DMS53 (cell line): ENCODE measurements around the gene CTTNBP2.
A peak's percentile ranks its signal among the peaks of the same experiment; 100 is the strongest.

Experiments
- DNase-seq: peaks from one replicate; lab custom pipeline; 2025; lab: John Stamatoyannopoulos, UW

The CTTNBP2 gene

DNA sequence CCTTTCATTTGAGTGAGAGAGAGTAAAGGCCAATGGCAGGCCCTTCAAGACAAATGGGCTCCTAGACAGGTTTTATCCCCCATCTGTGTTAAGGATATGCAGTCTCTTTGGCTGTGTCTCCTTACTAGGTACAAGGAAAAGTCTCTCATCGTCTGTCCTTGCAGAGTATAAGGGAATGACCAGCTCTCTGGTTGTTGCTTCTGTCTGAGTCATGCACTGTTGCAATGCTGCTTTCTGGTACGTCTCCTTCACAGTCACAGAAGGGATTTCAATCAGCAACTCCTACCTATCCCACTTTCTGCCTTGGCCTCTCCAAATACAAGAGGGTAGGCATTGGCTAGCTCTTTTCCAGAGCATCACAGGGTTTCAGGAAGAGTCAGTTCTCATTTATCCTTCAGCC lies 48.1 kb downstream of the CTTNBP2 start:
- no peak for DNase-seq

DNA sequence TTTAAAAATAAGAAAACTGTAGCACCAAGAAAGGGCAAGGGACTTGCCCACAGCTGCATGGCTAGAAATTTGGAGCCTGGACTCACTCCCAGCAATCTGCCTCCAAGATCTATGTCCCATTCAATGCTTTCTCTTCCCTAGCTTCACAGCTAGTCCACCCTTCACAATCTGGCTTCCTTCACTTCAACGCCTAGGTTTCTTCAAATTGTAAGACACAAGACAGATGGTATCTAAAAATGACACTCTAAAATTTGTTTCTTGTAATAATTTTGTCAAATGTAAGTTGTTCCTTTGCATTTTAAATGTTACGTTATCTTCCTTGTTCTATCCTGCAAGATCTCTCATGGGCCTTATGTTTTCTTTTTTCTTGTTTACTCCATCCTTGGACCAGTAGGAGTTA lies 48.6 kb downstream of the CTTNBP2 start:
- DNase-seq: no peak

DNA sequence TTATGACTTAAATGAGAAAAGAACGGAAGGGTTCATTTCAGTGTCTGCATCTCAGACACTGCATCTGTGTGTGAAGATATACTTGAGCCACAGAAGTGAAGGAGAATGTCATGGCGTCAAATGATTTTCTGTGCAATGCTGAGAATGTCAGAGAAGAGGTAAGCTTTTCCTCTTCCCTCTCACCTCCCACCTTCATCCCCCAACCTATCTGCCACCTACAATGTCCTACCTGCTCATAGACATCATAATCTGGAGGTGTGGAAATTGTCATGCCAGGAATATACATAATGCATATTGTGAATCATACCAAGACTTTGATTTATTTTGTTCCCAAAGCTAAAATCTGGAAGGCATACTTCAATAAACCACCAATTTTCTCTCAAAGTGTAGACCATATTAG lies 53.7 kb downstream of the CTTNBP2 start:
- no peak for DNase-seq

DNA sequence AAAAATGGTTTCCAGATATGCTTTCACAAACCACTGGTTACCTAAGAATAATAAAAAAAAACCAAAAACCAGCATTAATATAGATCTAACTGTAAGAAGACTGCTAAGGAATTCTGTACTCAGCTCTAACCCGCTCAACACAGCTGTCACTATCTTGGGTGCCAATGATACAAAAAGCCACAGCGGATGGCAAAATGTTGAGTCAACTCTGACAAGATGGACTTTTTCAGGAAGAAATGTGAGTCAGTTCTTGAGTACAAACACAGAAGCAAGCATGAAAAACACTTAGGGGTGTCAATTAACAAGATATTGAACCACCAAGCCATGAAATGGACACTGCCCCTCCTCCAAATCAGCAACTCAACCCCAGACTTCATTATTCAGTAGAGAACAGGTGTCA lies 55.0 kb downstream of the CTTNBP2 start:
- DNase-seq: no peak

DNA sequence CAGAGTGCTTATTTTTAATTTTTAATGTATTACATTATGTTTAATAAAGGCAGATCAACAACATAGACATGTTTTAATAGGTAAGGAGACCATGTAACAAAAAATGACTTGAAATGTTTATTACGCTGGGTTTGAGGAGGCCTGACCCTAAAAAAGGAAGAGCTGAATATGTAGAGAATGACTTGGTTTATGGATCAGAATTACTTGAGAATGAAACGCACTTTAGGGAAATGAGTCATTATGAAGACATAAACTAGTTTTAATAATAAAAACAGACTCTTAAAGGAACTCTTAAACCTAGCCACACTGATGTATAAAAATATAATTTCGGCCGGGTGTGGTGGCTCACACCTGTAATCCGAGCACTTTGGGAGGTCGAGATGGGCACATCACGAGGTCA lies 56.5 kb downstream of the CTTNBP2 start:
- no peak for DNase-seq

DNA sequence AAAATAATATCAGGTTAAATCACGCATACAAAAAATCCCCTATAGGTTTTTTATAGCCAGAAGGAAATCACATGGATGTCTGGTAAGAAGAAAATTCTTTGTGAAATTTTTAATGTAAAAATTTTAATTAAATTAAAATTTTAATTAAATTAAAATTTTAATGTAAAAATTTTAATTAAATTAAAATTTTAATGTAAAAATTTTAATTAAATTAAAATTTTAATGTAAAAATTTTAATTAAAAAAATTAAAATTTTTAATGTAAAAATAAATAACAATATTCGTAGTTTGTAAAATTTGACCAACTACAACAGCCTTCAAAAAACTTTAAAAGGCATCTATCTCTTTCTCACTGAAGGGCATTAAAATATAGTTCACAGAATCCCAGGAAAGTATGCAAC lies 61.5 kb downstream of the CTTNBP2 start:
- no peak for DNase-seq

DNA sequence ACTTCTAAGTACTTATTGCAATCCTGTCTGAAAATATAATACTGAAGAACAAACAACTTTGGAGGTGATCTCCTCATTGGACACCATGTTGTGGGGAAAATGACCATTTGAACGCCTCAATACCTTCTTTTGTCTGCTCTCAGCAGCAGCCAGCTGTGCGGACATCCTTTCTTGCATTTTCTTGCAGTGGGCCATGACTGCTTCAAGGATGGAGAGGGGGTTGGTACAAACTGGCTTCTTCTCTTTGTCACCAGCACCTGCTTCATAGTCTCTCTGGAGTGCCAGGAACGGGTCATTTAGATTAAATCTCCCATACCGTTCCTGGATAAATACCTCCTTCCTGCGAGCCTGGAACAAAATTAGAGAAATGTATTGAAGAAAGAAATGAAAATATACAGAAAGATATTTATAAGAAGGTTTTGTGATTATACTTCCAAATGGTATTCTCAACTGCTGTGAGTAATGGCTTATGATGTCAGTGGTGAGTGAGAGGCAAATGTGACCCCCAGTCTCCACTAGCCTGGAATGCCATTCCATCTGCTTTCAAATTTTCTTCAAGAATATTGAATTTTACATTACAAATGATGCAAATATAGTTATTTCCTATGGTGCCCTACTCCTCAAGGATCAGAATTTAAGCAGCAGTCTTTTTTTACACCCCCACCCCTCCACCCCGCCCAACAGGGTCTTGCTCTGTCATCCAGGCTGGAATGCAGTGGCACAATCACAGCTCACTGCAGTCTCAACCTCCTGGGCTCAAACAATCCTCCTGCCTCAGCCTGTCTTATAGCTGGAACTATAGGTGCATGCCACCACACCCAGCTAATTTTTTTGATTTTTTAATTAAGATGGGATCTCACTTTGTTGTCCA lies 62.4 kb downstream of the CTTNBP2 start:
- peak; percentile 84 for DNase-seq

DNA sequence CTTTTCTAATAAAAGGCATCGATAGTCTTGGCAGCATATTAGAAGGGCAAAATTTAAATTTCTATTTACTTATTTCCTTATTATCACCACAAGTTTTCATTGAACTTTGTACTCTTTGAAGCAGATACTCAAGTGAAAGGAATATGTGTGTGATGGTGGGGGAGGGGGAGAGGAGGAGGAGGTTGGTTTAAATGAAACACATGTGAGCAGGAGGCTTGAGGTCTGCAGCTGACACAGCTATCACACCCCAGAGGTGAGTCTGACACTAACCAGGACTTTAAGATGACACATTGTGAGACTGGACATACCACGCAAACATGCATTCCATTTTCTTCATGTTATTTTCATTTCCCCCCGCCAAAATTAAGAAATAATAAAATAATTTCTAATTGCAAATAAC lies 63.3 kb downstream of the CTTNBP2 start:
- DNase-seq: peak; percentile 89

DNA sequence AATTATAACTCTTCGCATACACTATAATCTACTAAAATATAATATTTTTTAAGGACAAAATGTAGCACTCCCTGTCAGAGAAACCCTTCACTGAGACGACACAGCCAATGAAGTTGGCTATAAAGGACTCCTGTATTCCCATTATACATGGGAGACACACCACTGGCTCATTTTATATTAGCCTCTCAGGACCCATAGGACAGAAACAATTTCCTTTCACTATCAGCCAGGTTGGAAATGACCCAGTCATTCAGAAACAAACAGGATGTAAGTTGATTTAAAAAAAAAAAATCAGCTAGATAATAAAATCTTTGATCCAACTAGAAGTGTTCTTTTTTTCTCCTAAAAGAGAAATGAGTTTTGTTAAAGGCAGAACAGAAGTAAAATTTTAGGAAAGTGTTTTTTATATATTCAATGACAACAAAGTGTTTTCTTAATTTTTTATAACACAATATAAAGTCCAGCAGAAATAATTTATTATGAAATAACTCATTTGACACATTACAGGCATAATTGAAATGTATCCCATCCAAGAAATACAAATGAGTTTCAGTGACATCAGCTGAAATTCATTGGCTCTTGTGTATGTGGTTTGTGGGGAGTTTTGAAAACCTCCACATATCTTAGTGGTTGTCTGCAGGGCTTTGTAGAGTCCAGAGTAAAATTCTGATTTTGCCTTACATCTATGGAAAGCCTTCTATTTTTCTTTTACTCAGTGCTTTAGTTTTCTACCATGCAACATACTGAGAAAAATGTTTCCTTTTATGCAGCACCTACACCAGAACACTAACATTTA lies 64.1 kb downstream of the CTTNBP2 start:
- DNase-seq: peak; percentile 56

DNA sequence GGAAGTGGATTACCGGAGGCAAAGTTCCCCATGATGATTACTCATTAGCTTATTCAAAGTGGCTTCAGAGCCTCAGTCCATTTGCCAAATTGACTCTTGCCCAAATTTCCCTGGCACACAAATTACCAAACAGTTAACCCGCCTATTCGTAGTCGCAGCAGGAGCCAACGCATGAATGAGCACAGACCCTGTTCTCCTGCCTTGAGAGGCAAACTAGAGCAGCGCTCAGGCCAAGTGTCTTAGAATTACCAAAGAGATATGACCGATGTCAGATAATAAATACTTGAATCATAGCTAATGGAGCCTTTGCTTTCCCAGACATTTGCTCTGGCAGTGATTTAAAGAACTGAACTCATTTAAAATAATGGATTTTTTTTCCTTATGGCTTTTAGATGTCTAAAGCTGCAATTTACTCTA lies 64.9 kb downstream of the CTTNBP2 start:
- DNase-seq: no peak

DNA sequence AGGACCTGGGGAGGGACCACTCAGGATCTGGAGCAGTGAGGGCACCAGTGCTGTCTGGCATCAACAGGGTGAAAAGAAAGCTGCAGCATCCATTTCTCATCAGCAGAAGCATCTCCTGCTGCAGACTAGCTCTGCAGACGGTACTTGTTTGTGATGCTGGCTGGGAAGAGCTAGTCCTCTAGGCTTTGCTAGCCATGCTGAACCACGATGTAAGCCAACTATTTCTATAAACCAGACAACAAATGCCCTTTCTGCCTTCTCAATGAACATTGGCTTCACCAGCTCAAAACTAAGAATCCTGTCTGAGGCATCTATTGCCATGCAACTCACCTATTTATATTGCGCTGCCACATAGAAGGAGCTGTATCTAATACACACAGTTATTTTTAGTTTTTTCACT lies 65.6 kb downstream of the CTTNBP2 start:
- no peak for DNase-seq

DNA sequence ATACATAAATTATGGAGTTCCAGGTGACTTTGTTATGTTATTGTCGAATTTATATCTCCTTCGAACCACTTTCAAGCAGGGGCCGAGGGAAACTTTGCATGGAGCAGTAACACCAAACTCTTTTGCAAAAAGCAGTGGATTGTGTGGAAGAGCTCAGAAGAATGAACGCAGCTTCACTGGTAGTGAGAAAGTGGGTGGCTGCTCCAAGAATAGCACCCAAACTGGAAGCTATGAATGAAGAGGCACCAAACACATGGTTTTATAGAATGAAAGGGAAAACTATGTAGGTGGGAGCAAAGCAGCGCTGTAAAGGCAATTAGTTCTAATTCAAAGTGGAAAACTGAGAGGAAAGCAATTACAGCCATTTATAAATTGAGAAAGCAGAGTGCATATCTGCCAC lies 67.2 kb downstream of the CTTNBP2 start:
- no peak for DNase-seq

DNA sequence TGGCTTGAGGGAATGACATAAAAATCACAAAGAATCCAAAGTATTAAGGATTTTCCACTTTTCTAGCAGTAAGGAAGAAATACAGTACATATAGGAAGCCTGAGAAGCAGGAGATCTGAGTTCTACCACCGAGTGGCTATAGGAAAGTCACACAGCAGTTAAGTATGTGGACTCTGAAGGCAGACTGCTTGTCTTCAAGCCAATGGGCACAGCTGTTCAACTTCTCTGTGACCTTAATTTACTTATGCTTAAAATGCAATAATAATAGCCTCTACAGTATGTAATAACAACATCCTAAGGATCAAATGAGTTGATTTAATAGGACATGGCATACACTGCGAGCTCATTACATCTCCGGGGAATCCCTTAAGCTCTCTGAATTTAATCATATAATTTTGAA lies 68.0 kb downstream of the CTTNBP2 start:
- DNase-seq: no peak

DNA sequence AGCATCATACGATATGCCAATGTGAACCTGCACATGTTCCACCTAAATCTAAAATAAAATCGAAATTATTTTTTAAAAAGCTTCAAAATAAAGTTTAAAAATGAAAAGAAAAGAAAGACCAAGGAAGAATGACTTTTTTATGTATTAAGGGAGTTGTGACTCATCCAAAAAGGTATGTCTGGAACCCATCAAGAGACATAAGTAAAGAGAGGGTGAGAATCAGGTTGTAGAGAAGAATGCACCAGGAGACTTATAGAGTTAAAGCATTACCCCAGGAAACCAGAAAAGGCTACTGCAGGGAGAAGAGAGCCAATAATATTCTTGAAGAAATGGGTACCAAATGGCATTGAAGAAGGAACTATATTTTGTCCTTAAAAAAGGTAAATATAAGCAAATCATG lies 69.8 kb downstream of the CTTNBP2 start:
- no peak for DNase-seq

DNA sequence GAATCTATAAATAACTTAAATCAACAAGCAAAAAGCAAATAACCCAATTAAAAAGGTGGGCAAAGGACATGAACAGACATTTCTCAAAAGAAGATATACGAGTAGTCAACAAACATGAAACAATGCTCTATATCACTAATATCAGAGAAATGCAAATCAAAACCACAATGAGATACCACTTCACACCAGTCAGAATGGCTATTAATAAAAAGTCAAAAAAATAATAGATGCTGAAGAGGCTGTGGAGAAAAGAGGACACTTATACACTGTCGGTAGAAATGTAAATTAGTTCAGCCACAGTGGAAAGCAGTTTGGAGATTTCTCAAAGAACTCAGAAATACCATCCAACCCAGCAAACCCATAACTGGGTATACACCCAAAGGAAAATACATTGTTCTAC lies 70.6 kb downstream of the CTTNBP2 start:
- no peak for DNase-seq

DNA sequence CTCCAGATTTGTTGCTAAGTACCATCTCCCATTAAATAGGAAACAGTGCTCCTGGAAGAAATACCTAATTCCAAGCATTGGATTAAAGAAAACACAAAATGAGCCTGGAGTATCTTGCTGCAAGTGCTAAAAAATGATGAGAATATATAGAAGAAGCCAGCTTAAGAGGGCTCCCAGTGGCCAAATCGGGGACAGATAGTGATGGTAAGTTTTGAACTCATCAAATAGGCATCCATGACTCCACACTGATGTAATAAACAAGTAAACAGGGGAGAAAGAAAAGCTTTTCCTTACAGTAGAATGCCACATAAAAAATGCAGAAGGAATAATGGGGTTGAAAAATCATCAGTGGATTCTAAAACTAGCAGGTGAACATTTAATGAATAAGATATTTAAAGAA lies 72.4 kb downstream of the CTTNBP2 start:
- peak; percentile 56 for DNase-seq

DNA sequence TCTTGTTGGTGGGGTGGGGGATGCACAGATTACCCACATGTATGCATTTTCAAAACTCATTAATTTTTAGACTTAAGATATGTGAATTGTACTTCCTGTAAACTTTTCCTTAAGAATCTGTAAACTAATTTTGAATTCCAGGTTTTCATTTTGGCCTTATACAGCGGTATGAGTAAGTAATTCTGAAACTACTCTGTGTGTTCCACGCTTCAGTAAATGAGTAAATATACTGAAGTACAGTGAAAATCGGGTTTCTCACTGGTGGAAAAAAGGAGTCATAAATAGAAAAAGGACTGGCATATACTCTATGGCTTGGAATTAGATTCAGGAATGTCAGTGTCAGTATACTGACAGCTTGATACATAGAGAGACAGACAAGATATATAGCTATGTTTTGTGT lies 72.8 kb downstream of the CTTNBP2 start:
- DNase-seq: peak; percentile 91

DNA sequence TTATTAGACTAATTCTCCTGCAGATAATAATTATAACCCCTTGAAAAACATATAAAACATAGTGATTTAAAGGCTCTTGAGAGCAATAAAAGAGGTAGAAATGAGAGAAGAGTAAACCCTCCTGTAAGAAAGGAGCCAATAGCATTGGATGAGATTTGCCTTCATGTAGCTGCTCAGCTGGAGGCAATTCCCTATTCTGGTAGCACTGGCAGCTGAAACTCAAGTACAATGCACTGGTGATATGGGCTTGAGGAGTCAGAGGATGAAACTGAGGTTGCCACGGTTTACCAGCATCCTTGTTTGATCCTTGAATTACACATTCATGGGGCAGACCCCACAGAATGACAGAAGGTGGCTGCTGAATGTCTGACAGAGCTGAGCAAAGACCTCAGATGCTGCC lies 76.4 kb downstream of the CTTNBP2 start:
- DNase-seq: no peak

DNA sequence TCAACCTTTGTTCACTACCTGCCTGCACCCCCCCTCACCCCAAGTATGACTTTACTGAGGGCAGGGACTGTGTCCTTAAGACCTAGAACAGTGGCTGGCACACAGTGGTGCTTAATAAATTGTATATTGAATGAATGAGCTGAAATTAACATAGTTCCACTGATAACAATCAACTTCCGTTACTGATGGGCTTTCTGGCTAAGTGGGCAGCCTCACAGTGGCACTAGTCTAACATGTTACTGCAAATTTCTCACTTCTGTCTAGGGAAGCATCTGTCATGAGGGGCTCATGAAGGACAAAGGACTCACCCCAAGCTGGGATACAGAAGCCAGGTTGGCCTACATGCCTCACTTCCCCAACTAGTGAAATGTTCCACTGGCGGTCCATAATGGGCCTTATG lies 79.3 kb downstream of the CTTNBP2 start:
- DNase-seq: no peak

DNA sequence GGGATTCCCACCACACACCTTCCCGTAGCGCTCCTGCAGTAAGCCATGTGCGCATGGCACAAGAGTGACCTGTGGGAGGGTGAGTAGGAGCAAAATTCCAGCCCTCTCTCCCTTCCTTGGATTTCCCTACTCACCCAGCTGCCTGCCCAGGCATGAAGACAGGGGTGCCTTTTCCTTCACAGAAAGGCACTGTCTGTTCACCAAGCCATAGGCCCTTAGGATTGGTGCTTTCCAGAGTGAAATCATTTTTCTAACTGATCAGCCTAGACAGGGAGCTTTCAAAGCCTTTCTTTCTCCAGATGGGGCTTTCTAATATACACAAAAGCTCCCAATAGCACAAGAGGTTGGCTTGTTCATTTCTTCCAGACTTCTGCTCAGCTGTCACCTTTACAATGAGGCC lies 79.7 kb downstream of the CTTNBP2 start:
- DNase-seq: no peak

DNA sequence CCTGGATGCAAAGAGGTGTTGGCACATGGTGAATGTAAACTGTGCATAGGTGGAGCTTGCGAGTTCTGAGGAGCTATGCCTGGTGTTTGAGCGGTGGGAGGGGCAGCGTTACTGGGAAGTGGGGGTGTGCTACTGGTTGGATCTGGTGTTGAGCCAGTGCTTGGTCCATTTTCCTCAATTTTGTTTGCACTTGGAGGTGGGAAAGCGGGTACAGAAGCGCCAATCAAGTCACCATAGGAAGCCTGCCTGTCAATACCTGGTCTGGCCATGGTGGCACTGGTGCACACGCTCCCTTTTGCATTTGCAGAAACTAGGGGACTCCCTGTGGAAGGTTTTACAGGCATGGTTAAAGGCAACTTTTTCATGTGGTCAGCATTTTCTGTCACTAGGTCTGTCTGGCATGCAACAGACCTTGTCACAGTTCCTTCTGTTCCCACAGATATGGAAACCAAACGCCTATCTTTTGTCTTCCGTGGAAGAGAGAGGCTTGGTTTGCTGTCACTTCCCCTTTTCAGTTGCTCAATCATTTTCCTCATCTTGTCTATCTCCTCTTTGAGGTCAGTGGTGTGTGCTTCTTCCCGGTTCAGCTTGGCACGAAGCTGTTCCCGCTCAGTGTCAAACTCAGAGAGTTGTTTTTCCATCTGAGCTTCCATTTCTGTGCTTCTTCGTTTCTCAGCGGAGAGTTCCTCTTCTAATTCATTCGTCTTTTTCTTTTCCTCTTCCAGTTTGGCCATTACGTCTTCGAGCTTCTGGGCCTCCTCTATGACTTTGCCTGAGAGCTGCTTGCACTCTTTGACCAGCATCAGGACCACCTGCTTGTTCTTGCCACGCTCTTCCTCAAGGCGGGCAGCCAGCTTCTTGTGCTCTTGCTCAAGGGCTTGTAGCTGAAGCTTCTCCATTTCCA lies 81.1 kb downstream of the CTTNBP2 start:
- peak; percentile 11 for DNase-seq

DNA sequence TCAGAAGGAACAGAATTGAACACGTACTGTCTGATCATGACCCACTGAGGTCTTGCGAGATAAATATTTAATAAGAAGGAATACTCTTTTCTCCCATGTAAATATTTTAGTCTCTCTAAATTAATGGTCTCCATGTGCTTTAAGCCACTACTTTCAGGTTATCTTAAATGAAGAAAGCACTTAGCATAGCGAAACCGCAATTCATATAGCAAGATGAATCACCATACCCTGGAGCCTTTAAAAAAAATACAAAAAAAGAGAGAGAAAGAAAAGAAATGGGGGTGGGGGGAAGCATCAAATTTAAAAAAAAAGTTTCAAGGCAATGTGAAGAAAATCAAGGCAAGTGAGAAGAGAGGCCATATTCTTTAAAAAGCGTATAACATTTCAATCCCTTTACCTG lies 82.5 kb downstream of the CTTNBP2 start:
- no peak for DNase-seq
